GM19455 (cell line): Measurements from ENCODE around the gene DNAAF1.

Source experiments
- ATAC-seq: cut with Tn5 transposase; IDR thresholded peaks from one replicate; pipeline ENCODE4 v1.9.1; 2021; ENCODE audit not compliant: unreplicated experiment

DNAAF1 gene

GRCh38 chr16:84121007-84121406 lies 24.1 kb upstream of the DNAAF1 start:
- ATAC-seq: no peak

DNA sequence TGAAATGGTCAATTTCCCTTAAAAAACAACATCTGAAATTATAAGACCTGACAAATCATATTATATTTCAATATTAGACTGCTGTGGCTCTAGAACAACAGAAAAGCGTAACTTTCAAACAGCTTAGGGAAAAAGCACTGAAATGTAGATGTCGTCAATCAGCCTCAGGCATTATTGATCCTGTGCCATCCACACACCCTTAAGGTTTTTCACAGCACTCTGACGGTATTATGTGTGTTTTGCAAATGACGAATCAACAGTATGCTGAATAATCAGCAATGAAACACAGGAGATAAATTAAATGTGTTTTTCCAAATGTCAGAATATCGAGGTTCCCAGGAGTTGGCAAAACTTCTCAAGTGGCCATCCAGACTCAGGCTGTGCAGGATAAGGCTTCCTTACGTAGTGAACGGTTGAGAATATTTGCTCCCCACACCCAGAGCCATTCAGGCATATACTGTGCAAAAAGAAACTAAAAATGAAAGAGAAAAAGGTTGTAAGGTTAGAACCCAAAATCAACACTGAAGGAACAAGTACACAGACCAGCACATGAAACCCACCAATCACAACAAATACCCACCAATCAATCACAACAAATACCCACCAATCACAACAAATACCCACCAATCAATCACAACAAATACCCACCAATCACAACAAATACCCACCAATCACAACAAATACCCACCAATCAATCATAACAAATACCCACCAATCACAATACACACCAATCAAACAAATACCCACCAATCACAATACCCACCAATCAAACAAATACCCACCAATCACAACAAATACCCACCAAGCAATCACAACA lies 20.6 kb upstream of the DNAAF1 start:
- ATAC-seq: no peak

- ATAC-seq: no peak
Measured at GRCh38 chr16:84131117-84131516, 14.0 kb upstream of the DNAAF1 start.

DNA sequence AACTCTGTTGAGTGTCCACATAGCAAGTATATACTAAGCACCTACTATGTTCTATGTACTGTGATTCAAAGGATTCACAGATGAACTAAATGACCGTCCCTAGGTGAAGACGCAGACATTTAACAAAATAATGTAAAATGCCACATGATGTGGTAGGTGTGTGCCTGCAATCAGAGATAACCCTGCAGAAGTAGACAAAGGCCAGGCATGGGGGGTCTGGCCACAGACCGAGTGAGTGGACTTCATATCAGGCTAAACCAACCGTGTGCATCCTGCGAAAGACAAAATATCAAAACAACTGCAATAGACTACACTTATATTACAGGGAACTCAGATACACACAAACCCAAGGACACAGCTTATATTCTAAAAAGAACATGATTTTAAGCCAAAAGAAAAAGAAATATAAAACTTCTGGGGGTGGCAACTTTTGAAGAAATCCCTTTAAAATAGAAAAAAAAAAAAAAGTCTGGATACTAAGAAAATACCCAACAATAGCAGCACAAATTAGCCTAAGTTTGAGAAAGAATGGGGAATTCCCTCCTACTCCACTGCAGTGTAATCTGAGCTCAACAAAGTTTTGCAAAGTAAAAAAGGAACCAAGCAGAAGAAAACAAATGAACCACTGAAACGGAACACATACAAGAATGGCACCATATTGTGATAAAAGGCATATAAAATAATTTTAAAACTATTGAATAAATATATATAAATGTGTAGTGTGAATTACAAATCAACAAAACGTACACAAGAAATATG lies 12.4 kb upstream of the DNAAF1 start:
- no peak for ATAC-seq

GRCh38 chr16:84136331-84137125 lies 8.6 kb upstream of the DNAAF1 start:
- ATAC-seq: no peak

- no peak for ATAC-seq
Measured at GRCh38 chr16:84137287-84137686, 7.8 kb upstream of the DNAAF1 start.

DNA sequence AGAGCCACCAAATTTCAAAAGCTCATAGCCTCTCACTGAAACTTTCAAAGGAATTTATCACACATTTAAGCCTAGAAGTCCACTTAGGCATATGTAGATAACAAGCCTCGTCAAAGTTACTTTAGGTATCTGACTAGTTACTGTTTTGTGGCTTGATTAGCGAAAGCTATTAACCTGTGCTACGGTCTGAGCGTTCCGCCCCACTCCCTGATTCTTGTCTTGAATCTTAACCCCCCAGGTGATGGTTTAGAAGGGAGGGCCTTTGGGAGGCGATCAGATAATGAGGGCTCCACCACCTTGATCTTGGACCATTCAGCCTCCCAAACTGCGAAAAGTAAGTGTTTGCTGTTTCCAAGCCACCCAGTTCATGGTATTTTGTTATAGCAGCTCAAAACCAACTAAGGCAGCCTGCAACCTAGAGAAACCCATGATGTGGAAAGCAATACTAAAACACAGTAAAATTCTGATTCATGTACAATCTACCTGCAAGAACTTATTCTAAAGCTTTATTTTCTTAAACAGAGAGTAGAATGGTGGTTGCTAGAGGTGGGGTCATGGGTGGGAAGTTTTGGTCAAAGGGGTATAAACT lies 7.2 kb upstream of the DNAAF1 start:
- no peak for ATAC-seq

DNA sequence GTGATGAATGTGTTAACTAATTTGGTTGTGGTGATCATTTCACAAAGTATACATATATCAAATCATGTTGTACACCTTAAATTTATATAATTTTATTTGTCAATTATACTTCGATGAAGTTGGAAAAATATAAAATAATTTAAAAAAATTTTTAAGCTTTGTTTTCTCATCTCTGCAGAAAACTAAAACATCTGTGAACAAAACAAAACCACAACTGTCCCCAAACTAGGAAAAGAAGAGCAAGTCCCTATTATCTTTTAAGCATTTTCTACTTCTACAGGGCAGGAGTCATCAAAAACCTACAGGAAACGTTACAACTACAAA lies 6.6 kb upstream of the DNAAF1 start:
- ATAC-seq: no peak

DNA sequence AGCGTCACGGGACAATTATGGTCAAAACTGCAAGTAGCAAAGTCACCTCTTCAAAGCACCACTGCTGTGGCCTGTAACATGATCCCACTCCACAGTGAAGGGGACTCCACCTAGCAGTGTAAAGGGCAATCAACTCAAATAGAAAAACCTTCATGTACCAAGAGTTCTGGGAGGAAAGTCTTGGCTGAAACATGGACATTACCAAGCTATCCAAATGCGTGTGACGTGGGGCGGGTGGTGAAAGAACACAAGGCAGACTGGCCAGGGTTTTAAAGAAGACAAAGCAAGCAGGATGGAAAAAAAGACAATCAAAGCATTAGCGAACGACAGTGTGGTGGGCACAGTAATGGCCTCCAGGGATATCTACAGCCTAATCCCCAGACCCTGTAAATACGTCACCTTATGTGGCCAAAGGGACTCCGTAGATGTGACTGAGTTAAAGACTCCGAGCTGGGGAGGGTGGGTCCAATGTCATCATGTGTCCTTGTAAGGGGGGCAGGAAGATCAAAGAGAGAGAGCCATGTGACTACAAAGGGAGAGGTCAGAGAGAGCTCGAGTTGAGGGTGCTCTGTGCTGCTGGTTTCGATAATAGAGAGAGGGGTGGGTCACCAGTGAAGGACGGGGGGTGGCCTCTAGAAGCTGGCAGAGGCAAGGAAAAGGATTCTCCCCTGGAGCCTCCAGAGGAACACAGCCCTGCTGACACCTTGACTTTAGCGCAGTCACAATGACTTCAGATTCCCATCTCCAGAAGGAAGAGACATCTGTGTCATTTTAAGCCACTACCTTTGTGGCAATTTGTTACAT lies 6.1 kb upstream of the DNAAF1 start:
- no peak for ATAC-seq

GRCh38 chr16:84139628-84140258 lies 5.4 kb upstream of the DNAAF1 start:
- ATAC-seq: no peak

GRCh38 chr16:84141143-84141670 lies 3.9 kb upstream of the DNAAF1 start:
- ATAC-seq: no peak

- ATAC-seq: no peak
Measured at GRCh38 chr16:84143081-84143480, 2.0 kb upstream of the DNAAF1 start.

DNA sequence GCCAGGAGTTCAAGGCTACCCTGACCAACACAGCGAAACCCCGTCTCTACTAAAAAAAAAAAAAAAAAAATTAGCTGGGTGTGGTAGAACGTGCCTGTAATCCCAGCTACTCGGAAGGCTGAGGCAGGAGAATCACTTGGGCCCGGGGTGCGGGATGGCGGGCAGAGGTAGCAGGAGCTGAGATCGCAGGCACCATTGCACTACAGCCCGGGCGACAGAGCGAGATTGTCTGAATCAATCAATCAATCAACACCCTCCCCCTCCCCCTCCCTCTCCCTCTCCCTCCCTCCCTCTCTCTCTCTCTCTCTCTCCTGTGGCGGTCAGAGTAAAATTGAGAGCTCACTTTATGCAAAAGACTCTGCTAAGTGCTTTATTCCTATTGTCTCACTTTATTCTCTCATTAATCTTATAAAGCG lies 1.3 kb upstream of the DNAAF1 start:
- ATAC-seq: no peak

DNA sequence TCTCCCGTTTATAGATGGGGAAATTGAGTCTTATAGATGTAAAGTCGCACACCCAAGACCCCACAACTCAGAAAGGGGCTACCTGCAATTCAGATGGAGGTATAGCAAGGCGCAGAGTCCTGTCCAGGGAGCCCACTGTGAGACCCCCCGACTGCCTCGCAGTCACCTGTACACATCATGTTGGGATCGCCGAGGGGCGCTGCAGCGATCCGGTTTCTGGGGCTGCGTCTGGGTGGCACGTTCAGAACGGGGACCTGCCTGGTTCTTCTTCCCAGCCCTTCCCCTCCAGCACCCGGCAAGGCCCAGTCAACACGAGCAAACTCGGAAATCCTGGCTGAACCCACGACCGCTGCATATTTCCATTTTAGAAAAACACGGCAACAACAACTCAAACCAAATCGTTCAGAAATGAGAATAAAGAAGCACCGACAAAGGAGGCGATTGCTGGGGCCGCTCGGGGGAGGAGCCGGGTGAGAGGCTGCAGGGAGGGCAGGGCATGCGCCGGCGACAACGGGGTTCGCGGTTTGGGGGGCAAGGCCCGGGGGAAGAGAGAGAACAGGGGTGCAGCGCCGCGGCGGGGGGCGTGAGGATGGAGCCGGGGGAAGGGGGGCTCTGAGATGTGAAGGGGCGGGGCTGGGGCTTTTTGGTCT lies 774 bp upstream of the DNAAF1 start:
- ATAC-seq: no peak

DNA sequence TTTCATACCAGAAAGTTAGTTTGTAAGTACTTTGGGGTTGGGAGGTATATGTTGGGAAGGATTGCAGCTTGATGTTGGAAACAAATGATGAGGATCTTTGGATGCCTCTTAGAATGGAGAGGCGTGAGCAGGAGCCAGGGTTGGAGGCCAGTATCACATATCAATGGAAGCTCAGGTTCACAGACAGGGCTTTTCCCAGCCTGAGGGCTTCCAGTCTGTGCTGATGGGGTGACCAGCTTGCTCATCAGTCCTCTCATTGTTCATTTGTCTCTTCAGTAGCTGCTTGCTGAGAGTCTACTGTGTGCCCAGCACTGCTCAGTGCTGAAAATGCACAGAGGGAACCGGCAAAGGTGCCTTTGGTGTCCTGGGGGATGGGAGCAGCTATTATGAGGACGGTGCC lies 5.8 kb downstream of the DNAAF1 start:
- no peak for ATAC-seq

DNA sequence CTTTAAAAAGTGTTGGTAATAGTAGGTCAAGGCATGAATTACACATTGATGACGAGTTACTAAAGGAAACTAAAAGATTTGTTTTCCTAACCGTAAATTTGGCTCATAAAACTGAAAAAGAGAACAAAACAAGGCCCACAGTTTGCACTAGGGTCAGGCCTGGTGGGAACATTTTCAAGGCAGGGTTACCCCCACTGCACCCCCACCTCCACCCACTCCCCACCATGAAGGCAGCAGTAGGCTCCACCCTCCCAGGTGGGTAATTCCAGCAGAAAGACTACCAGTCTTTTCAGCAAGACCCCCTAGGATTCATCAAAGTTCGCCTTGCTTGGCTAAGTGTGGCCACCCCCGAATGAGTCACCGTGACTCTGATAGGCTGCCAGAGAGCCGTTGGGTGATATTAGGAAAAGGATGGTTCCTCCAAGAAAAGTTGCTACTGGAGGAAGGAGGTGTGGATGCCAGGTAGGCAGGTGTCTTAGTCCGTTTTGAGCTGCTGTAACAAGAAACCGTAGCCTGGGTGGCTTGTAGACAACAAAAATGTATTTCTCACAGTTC lies 8.6 kb downstream of the DNAAF1 start:
- no peak for ATAC-seq

- no peak for ATAC-seq
Measured at GRCh38 chr16:84155226-84155625, 10.1 kb downstream of the DNAAF1 start.

DNA sequence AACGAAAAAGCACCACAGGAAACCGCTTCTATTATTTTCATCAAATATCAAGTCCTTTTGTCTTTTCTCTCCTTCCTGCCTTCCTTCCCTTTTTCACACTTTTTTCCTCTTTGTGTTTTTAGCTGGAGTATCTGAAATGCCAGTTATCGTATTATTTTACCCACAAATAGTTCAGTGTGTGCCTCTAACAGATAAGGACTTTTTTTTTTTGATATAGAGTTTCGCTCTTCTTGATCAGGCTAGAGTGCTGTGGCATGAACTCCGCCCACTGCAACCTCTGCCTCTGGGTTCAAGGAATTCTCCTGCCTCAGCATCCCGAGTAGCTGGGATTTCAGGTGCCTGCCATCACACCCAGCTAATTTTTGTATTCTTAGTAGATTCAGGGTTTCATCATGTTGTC lies 10.7 kb downstream of the DNAAF1 start:
- ATAC-seq: no peak

DNA sequence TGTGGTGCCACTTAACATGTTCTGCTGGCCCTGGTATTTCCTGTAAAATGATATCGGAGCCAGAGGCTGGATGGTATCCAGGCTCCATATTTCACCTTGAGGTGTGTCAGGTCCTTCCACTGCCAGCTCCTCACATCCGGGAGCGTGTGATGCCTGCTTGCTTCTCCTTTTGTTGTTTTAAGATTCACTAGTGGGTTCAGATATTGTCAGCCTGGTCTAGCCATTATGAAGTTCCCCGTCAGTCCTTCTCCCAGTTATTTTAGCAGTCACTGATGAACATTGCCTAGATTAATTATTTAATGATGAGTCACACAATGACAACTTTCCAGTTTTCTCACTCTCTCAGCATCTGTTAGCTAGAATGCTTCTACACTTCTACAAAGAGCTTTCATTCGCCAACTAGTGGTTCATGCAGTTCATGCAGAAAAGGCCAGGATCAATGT lies 11.3 kb downstream of the DNAAF1 start:
- no peak for ATAC-seq
